HEK293T (cell line): Measurements from ENCODE around the gene TMEM178B.

Experiments
- CTCF ChIA-PET: fragments of 350-600 bp; formaldehyde crosslinking; extraction: SDS; loops from one replicate; lab custom pipeline; 2021; ENCODE audit warnings: antibody characterized with exemption, inconsistent platforms; lab: Yijun Ruan, JAX
- POLR2A ChIA-PET: fragments of 350-600 bp; formaldehyde crosslinking; extraction: SDS; loops from one replicate; lab custom pipeline; 2020; ENCODE audit warnings: antibody characterized with exemption, inconsistent platforms; lab: Yijun Ruan, JAX
- DNase-seq: peaks from one replicate; pipeline ENCODE4 v3.0.0; 2012; ENCODE audit warnings: mixed read lengths; ENCODE audit errors: extremely low spot score
- ARNT ChIP-seq: fragments of 450-650 bp; IDR thresholded peaks from 2 replicates; pipeline ENCODE4 v1.6.1; 2017; ENCODE audit warnings: mild to moderate bottlenecking
- BHLHE40 ChIP-seq: fragments of 450-650 bp; IDR thresholded peaks from 2 replicates; pipeline ENCODE4 v1.6.1; 2016; ENCODE audit warnings: mild to moderate bottlenecking, moderate library complexity, borderline replicate concordance
- CTBP1 ChIP-seq: fragments of 450-650 bp; IDR thresholded peaks from 2 replicates; pipeline ENCODE4 v1.6.1; 2016; ENCODE audit warnings: borderline replicate concordance
- ELF4 ChIP-seq: fragments of 450-650 bp; IDR thresholded peaks from 2 replicates; pipeline ENCODE4 v1.6.1; 2017; ENCODE audit warnings: antibody characterized with exemption
- FOXA1 ChIP-seq: fragments of 450-650 bp; IDR thresholded peaks from 2 replicates; pipeline ENCODE4 v1.6.1; 2016; ENCODE audit warnings: mild to moderate bottlenecking
- FOXK2 ChIP-seq: fragments of 450-650 bp; IDR thresholded peaks from 2 replicates; pipeline ENCODE4 v1.6.1; 2016; ENCODE audit warnings: mild to moderate bottlenecking
- FOXM1 ChIP-seq: fragments of 450-650 bp; IDR thresholded peaks from 2 replicates; pipeline ENCODE4 v1.6.1; 2017; ENCODE audit warnings: mild to moderate bottlenecking, borderline replicate concordance
- HDGF ChIP-seq: fragments of 450-650 bp; IDR thresholded peaks from 2 replicates; pipeline ENCODE4 v1.6.1; 2017; ENCODE audit warnings: antibody characterized with exemption, borderline replicate concordance
- L3MBTL2 ChIP-seq: fragments of 450-650 bp; conservative IDR thresholded peaks from 2 replicates; pipeline ENCODE4 v1.6.1; 2016; ENCODE audit warnings: mild to moderate bottlenecking
- LEF1 ChIP-seq: fragments of 450-650 bp; IDR thresholded peaks from 2 replicates; pipeline ENCODE4 v1.6.1; 2017; ENCODE audit warnings: mild to moderate bottlenecking, borderline replicate concordance
- NFRKB ChIP-seq: fragments of 450-650 bp; IDR thresholded peaks from 2 replicates; pipeline ENCODE4 v1.6.1; 2016; ENCODE audit warnings: mild to moderate bottlenecking, moderate library complexity
- PKNOX1 ChIP-seq: fragments of 450-650 bp; IDR thresholded peaks from 2 replicates; pipeline ENCODE4 v1.6.1; 2016
- SP1 ChIP-seq: fragments of 450-650 bp; IDR thresholded peaks from 2 replicates; pipeline ENCODE4 v1.6.1; 2017
- SUZ12 ChIP-seq: fragments of 450-650 bp; IDR thresholded peaks from 2 replicates; pipeline ENCODE4 v1.6.1; 2016; ENCODE audit warnings: mild to moderate bottlenecking
- TARDBP ChIP-seq: fragments of 450-650 bp; IDR thresholded peaks from 2 replicates; pipeline ENCODE4 v1.6.1; 2016
- ZNF384 ChIP-seq: fragments of 450-650 bp; IDR thresholded peaks from 2 replicates; pipeline ENCODE4 v1.6.1; 2016

TMEM178B gene

GRCh38 chr7:141528399-141528798, 454.5 kb downstream of the TMEM178B start:
- DNase-seq = no peak
- POLR2A ChIA-PET = no interaction called here
- CTCF ChIA-PET = no interaction called here
- TF ChIP-seq HDGF = no peak
- no peak for TF ChIP-seq ELF4
- no peak for TF ChIP-seq L3MBTL2
- no peak for TF ChIP-seq ARNT
- TF ChIP-seq ZNF384 = no peak
- no peak for TF ChIP-seq NFRKB
- TF ChIP-seq SUZ12 = no peak
- TF ChIP-seq BHLHE40 = no peak
- TF ChIP-seq CTBP1 = no peak
- TF ChIP-seq TARDBP = no peak
- TF ChIP-seq FOXA1 = no peak
- TF ChIP-seq SP1 = no peak
- TF ChIP-seq FOXM1 = no peak
- TF ChIP-seq LEF1 = no peak
- TF ChIP-seq FOXK2 = no peak
- no peak for TF ChIP-seq PKNOX1
